GM19035 (cell line): ENCODE results near the gene TMEM186.
"Not testable (repeated sequence)": the region's sequence is repeated elsewhere in the genome, so short reads cannot be mapped to it uniquely, and the experiment has no call there.

Experiments used
- ATAC-seq: cut with Tn5 transposase; IDR thresholded peaks from one replicate; pipeline ENCODE4 v1.9.1; 2021; ENCODE audit not compliant: unreplicated experiment

TMEM186 gene

GRCh38 chr16:8812162-8812843 lies 14.9 kb upstream of the TMEM186 start:
- no peak for ATAC-seq

DNA sequence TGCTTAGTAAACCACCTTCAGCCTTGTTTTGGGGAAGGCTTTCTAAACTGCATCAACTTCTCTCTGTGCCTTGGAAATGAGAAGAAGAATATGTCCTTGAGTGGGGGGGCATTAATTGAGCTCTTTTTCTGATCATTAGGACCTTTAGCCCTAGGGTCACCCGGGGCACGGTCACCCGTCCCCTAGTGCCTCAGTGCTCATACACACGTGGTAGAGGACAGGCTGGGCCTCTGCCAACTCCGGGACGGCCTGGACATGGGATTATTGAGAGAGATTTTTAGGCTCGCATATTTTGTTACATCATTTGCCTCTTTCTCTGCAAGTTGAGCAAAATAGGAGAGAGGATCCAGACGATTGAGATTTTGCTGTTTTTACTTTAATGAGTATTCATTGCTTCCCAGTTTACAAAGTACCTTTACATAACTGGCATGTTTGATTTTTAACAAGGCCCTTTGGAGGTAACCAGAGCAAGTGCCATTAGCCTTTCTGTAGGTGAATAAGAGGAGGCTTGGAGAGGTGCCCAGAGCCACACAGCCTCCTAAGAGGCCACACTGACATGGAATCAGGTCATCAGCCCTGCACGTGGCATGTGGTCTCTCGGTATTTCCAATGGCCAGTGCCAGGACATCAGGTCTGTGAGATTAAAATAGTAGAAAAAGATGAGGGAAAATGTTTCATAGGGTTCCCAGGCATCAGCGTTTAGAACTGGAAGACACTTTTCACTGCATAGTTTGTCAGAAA lies 11.3 kb upstream of the TMEM186 start:
- ATAC-seq, result no peak

- ATAC-seq, result no peak
Measured at GRCh38 chr16:8808009-8808408, 10.6 kb upstream of the TMEM186 start.

DNA sequence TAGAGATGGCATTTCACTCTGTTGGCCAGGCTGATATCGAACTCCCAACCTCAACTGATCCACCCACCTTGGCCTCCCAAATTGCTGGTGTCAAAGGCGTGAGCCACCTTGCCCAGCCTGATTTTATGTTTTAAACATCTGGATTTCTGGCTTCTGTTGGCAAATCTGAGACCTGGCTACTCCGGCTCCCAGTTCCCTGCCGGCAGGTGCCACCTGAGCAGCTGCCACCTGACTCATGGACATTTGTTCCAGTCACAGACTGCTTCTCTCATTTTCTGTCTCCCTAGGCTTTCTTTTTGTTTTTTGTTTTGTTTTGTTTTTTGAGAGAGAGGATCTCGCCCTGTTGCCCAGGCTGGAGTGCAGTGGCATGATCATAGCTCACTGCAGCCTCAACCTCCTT lies 9.8 kb upstream of the TMEM186 start:
- ATAC-seq, result no peak

GRCh38 chr16:8806272-8806983 lies 9.0 kb upstream of the TMEM186 start:
- no peak for ATAC-seq

DNA sequence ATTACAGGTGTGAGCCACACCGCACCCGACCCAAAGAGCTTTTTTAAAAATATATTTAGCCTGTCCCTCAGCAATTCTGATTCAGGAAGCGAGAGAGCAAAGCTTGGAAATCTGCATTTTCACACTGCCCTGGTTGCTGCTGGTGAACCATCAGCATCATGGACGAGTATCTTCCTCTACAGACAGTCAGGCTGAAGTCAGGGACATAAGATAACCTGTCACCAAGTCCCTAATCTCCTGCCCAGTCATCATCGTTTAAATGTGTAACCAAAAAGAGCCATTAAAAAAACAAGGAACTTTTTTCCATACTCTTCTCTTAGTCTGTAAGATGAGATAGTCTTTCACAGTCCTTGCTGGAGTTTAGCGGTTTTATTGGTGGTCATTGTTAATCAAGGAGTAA lies 6.9 kb upstream of the TMEM186 start:
- no peak for ATAC-seq

DNA sequence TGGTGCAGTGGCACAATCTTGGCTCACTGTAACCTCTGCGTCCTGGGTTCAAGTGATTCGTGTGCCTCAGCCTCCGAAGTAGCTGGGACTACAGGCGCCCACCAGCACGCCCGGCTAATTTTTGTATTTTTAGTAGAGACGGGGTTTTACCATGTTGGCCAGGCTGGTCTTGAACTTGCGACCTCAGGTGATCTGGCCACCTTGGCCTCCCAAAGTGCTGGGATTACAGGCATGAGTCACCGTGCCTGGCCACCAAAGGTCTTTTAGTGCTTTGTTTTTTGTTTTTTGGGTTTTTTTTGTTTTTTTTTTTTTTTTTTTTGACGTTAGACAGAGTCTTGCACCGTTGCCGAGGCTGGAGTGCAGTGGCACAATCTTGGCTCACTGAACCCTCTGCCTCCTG lies 6.3 kb upstream of the TMEM186 start:
- ATAC-seq, result not testable (repeated sequence)

GRCh38 chr16:8801701-8802100 lies 4.3 kb upstream of the TMEM186 start:
- ATAC-seq, result no peak

GRCh38 chr16:8798535-8799157 lies 1.2 kb upstream of the TMEM186 start:
- ATAC-seq, result no peak

- no peak for ATAC-seq
Measured at GRCh38 chr16:8798174-8798527, 712 bp upstream of the TMEM186 start.

GRCh38 chr16:8796469-8797363 lies 723 bp downstream of the TMEM186 start:
- ATAC-seq, result no peak

GRCh38 chr16:8795818-8796217 lies 1.6 kb downstream of the TMEM186 start:
- no peak for ATAC-seq

DNA sequence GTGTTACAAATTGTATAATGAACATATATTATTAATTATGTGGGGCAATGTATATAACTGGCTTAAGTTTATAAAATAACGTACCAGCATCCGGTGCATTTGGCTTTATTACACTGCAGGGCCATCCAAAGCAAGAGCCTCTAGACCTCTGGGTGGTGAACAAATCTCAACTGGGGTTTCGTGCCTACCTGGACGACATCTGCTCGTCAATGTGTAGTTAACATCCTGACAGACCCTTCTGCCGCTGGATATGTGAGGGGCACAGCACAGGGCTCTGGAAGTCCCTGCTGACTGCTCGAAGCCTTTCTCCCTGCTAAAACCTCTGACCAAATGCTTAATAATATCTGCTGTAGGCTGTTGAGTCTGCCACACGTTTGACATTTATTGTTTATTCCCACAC lies 2.3 kb downstream of the TMEM186 start:
- no peak for ATAC-seq

DNA sequence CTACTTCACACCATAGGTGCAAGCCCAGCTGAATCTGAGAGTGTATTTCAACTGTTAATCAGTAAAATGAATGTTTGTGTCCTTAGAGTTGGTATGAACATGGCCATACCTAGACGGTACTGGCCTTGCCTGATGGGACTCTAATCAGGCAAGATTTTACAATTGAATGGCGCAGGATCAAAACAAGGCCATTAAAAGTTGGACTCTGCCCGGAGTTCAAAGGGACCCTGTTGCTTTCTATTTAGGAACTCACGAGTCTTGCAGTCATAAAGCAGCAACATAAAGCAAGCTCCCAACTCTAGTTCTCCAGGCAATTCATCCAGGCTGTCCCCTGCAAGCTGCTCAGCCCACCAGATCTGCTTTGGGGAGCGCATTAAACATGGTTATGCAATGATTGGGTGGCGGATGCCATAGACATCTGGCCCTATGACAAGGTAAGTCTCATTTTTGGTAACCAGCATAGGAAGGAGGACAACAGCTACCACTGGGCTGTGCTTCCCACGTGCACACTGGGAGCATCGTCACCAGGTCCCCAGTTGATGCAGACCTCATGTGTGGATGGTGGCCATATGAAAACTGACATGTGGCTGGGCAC lies 8.8 kb downstream of the TMEM186 start:
- ATAC-seq, result no peak

- ATAC-seq, result not testable (repeated sequence)
Measured at GRCh38 chr16:8786316-8786715, 11.1 kb downstream of the TMEM186 start.

DNA sequence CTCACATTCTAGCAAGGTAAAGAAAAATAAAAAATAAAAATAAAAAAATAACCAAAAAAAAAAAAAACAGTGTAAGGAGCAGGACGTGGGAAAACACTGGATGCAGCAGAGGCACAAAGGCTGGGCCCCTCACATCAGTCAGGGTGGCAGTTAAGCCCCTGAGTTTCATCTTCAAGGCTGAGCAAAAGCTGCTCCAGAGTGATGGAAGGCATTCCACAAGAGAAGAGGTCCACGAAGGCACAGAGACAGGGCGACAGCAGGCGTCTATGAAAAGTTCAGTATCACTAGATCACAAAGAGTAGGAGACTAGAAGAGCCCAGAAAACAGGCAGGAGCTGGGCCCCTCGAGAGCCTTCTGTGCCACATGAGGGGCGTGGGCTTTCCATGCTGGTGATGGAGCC lies 12.0 kb downstream of the TMEM186 start:
- no peak for ATAC-seq

DNA sequence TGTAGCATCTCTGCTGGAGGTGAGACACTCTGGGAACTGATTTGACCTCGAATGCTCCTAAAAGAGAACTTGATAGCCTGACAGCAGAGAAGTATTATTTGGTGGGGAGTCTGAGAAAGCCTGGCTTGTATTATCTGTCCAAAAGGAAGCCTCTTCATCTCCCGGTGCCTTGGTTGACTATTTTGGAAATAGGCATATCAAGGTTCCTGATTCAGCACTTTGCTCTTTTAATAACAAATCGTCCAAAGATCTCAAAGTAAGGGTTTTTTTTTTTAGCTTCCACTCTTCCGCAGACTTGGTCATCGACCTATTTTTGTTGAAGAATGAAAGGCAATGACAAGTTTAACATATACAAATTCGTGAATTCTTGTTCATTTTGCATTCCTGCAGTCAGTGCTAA lies 14.8 kb downstream of the TMEM186 start:
- no peak for ATAC-seq

DNA sequence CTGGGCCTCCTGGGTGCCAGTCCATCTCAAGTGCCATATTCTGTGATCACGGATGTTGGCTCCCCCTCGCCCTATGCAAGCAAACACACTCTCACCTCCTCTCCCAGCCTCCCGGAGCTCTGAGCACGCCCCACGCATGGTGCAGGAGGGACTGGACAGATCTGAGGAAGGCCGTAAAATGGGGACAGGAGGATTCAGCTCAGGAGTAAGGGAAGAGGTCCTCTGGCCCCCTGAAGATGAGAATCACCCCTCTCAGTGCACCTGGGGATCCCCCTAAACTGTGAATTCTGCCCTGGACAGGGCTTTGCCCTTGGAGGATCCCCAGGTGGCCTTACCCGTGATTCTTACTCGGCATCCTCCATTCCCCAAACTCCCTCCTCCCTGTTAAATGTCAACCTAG lies 15.6 kb downstream of the TMEM186 start:
- ATAC-seq, result no peak

DNA sequence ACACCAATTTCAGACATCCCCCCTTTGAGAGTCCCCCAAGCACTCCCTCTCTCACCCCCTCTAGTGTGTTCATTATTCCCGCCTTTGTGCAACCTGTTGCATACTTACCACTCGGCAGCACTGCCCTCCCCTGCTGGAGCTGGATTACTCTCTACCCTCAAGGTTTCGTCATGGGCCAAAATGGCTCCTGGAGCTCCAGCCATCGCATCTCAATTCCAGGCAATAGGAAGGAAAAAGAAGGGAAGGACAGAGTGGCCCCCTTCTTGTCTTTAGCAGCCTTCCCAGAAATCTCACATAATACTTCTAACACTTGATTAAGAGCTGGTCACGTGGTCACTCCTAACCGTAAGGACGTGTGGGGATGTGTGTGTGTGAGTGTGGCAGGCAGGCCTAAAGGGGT lies 20.2 kb downstream of the TMEM186 start:
- ATAC-seq, result no peak

- ATAC-seq, result no peak
Measured at GRCh38 chr16:8776129-8776584, 21.3 kb downstream of the TMEM186 start.
